ENCODE results near the gene PIP5K1B.
A peak's percentile ranks its signal among the peaks of the same experiment; 100 is the strongest.

PIP5K1B gene

GRCh38 chr9:68844631-68845612, 139.9 kb downstream of the PIP5K1B start:
- Histone ChIP-seq H2AK5ac (ENCODE audit: low read depth, low read length) (peak overlapping the region; percentile 5), H2BK12ac (ENCODE audit: low read length) (no peak overlapping the region), H3K4me3 (ENCODE audit: low read length in 2 of 2) (no peak overlapping the region), H3K14ac (ENCODE audit: low read length) (no peak overlapping the region), H3K4me2 (ENCODE audit: insufficient read depth, low read length, poor library complexity, severe bottlenecking) (no peak overlapping the region), H2AFZ (ENCODE audit: low read length) (peak overlapping the region; percentile 6), H3K23ac (ENCODE audit: low read depth, low read length, poor library complexity) (no peak overlapping the region), H3K36me3 (replicated peaks in 1 of 2; ENCODE audit: control insufficient read depth in 2 of 2, insufficient read depth in 2 of 2, low read length in 2 of 2) (peaks cover 0 to 28% of the 10 kb centered on the region in 2 donors), H2BK5ac (ENCODE audit: low read length) (no peak overlapping the region), H4K91ac (ENCODE audit: low read depth, low read length, poor library complexity) (no peak overlapping the region), H4K8ac (ENCODE audit: low read depth, low read length) (no peak overlapping the region), H2BK120ac (ENCODE audit: low read depth, low read length) (no peak overlapping the region), H3K4ac (ENCODE audit: low read length) (no peak overlapping the region), H2BK15ac (ENCODE audit: low read length) (no peak overlapping the region), H3K18ac (ENCODE audit: low read length) (no peak overlapping the region), H3K9ac (ENCODE audit: low read depth, low read length, poor library complexity) (no peak overlapping the region), H3K27ac (replicated peaks; ENCODE audit: low read length) (no peak overlapping the region), H3K4me1 (ENCODE audit: control insufficient read depth in 2 of 2, insufficient read depth in 1 of 2, low read depth in 1 of 2, low read length in 2 of 2) (no peaks in the 10 kb centered on the region), H3K79me1 (ENCODE audit: low read depth, low read length) (no peaks in the 10 kb centered on the region), H3K27me3 (ENCODE audit: control insufficient read depth in 3 of 3, insufficient read depth in 3 of 3, low read depth in 1 of 3, low read length in 3 of 3) (no peaks in the 10 kb centered on the region), H3K9me3 (replicated peaks in 1 of 2; ENCODE audit: control insufficient read depth in 2 of 2, insufficient read depth in 1 of 2, low read depth in 1 of 2, low read length in 2 of 2) (no peaks in the 10 kb centered on the region)
- no peak for DNase-seq (ENCODE audit: low spot score)
- WGBS, 2 donors (ENCODE audit: extremely low coverage in 2 of 2, insufficient read length in 2 of 2, insufficient replicate concordance in 1 of 2), result no CpG with 5 or more reads among the region's 13 CpGs

GRCh38 chr9:68847765-68848164, 142.7 kb downstream of the PIP5K1B start:
- no peak overlapping the region for H3K4ac ChIP-seq (ENCODE audit: low read length)
- no peak overlapping the region for H2BK15ac ChIP-seq (ENCODE audit: low read length)
- no peak overlapping the region for H3K4me2 ChIP-seq (ENCODE audit: insufficient read depth, low read length, poor library complexity, severe bottlenecking)
- H3K14ac ChIP-seq (ENCODE audit: low read length), result no peak overlapping the region
- no peaks in the 10 kb centered on the region for H3K4me1 ChIP-seq (ENCODE audit: control insufficient read depth in 2 of 2, insufficient read depth in 1 of 2, low read depth in 1 of 2, low read length in 2 of 2)
- H2AK5ac ChIP-seq (ENCODE audit: low read depth, low read length), result no peak overlapping the region
- no peak overlapping the region for H3K23ac ChIP-seq (ENCODE audit: low read depth, low read length, poor library complexity)
- no peaks in the 10 kb centered on the region for H3K27me3 ChIP-seq (ENCODE audit: control insufficient read depth in 3 of 3, insufficient read depth in 3 of 3, low read depth in 1 of 3, low read length in 3 of 3)
- H3K36me3 ChIP-seq (replicated peaks in 1 of 2; ENCODE audit: control insufficient read depth in 2 of 2, insufficient read depth in 2 of 2, low read length in 2 of 2), result peaks cover 0 to 26% of the 10 kb centered on the region in 2 donors
- H3K4me3 ChIP-seq (ENCODE audit: low read length in 2 of 2), result no peak overlapping the region
- H3K9me3 ChIP-seq (replicated peaks in 1 of 2; ENCODE audit: control insufficient read depth in 2 of 2, insufficient read depth in 1 of 2, low read depth in 1 of 2, low read length in 2 of 2), result no peaks in the 10 kb centered on the region
- H4K91ac ChIP-seq (ENCODE audit: low read depth, low read length, poor library complexity), result no peak overlapping the region
- H3K9ac ChIP-seq (ENCODE audit: low read depth, low read length, poor library complexity), result no peak overlapping the region
- H2AFZ ChIP-seq (ENCODE audit: low read length), result no peak overlapping the region
- H4K8ac ChIP-seq (ENCODE audit: low read depth, low read length), result no peak overlapping the region
- DNase-seq (ENCODE audit: low spot score), result no peak
- no peak overlapping the region for H2BK5ac ChIP-seq (ENCODE audit: low read length)
- no peak overlapping the region for H2BK12ac ChIP-seq (ENCODE audit: low read length)
- no peak overlapping the region for H3K18ac ChIP-seq (ENCODE audit: low read length)
- H3K79me1 ChIP-seq (ENCODE audit: low read depth, low read length), result no peaks in the 10 kb centered on the region
- no peak overlapping the region for H2BK120ac ChIP-seq (ENCODE audit: low read depth, low read length)
- no peak overlapping the region for H3K27ac ChIP-seq (replicated peaks; ENCODE audit: low read length)

GRCh38 chr9:68851657-68852056, 146.6 kb downstream of the PIP5K1B start:
- no CpG with 5 or more reads among the region's 4 CpGs for WGBS, 2 donors (ENCODE audit: extremely low coverage in 2 of 2, insufficient read length in 2 of 2, insufficient replicate concordance in 1 of 2)
- no peak overlapping the region for H3K4me3 ChIP-seq (ENCODE audit: low read length in 2 of 2)
- peaks cover 0 to 27% of the 10 kb centered on the region in 2 donors for H3K36me3 ChIP-seq (replicated peaks in 1 of 2; ENCODE audit: control insufficient read depth in 2 of 2, insufficient read depth in 2 of 2, low read length in 2 of 2)
- H3K27me3 ChIP-seq (ENCODE audit: control insufficient read depth in 3 of 3, insufficient read depth in 3 of 3, low read depth in 1 of 3, low read length in 3 of 3), result no peaks in the 10 kb centered on the region
- H4K91ac ChIP-seq (ENCODE audit: low read depth, low read length, poor library complexity), result no peak overlapping the region
- DNase-seq (ENCODE audit: low spot score), result no peak
- no peak overlapping the region for H2BK15ac ChIP-seq (ENCODE audit: low read length)
- H3K27ac ChIP-seq (replicated peaks; ENCODE audit: low read length), result no peak overlapping the region
- no peak overlapping the region for H2BK120ac ChIP-seq (ENCODE audit: low read depth, low read length)
- no peak overlapping the region for H3K9ac ChIP-seq (ENCODE audit: low read depth, low read length, poor library complexity)
- H3K79me1 ChIP-seq (ENCODE audit: low read depth, low read length), result no peaks in the 10 kb centered on the region
- no peak overlapping the region for H2AFZ ChIP-seq (ENCODE audit: low read length)
- H2BK12ac ChIP-seq (ENCODE audit: low read length), result no peak overlapping the region
- no peak overlapping the region for H3K18ac ChIP-seq (ENCODE audit: low read length)
- no peak overlapping the region for H3K4me2 ChIP-seq (ENCODE audit: insufficient read depth, low read length, poor library complexity, severe bottlenecking)
- no peak overlapping the region for H3K23ac ChIP-seq (ENCODE audit: low read depth, low read length, poor library complexity)
- no peaks in the 10 kb centered on the region for H3K4me1 ChIP-seq (ENCODE audit: control insufficient read depth in 2 of 2, insufficient read depth in 1 of 2, low read depth in 1 of 2, low read length in 2 of 2)
- H3K14ac ChIP-seq (ENCODE audit: low read length), result no peak overlapping the region
- H3K9me3 ChIP-seq (replicated peaks in 1 of 2; ENCODE audit: control insufficient read depth in 2 of 2, insufficient read depth in 1 of 2, low read depth in 1 of 2, low read length in 2 of 2), result no peaks in the 10 kb centered on the region
- no peak overlapping the region for H3K4ac ChIP-seq (ENCODE audit: low read length)
- no peak overlapping the region for H2BK5ac ChIP-seq (ENCODE audit: low read length)
- H4K8ac ChIP-seq (ENCODE audit: low read depth, low read length), result no peak overlapping the region
- H2AK5ac ChIP-seq (ENCODE audit: low read depth, low read length), result no peak overlapping the region

- Histone ChIP-seq H3K27me3 (ENCODE audit: control insufficient read depth in 3 of 3, insufficient read depth in 3 of 3, low read depth in 1 of 3, low read length in 3 of 3) (no peaks in the 10 kb centered on the region), H2BK5ac (ENCODE audit: low read length) (no peak overlapping the region), H2BK15ac (ENCODE audit: low read length) (no peak overlapping the region), H3K18ac (ENCODE audit: low read length) (no peak overlapping the region), H3K4me2 (ENCODE audit: insufficient read depth, low read length, poor library complexity, severe bottlenecking) (no peak overlapping the region), H3K9me3 (replicated peaks in 1 of 2; ENCODE audit: control insufficient read depth in 2 of 2, insufficient read depth in 1 of 2, low read depth in 1 of 2, low read length in 2 of 2) (no peaks in the 10 kb centered on the region), H3K23ac (ENCODE audit: low read depth, low read length, poor library complexity) (no peak overlapping the region), H3K36me3 (replicated peaks in 1 of 2; ENCODE audit: control insufficient read depth in 2 of 2, insufficient read depth in 2 of 2, low read length in 2 of 2) (peaks cover 0 to 34% of the 10 kb centered on the region in 2 donors), H3K14ac (ENCODE audit: low read length) (no peak overlapping the region), H3K27ac (replicated peaks; ENCODE audit: low read length) (no peak overlapping the region), H2BK120ac (ENCODE audit: low read depth, low read length) (no peak overlapping the region), H3K79me1 (ENCODE audit: low read depth, low read length) (no peaks in the 10 kb centered on the region), H4K8ac (ENCODE audit: low read depth, low read length) (no peak overlapping the region), H2AK5ac (ENCODE audit: low read depth, low read length) (peak overlapping the region; percentile 3), H3K4ac (ENCODE audit: low read length) (no peak overlapping the region), H3K4me1 (ENCODE audit: control insufficient read depth in 2 of 2, insufficient read depth in 1 of 2, low read depth in 1 of 2, low read length in 2 of 2) (no peaks in the 10 kb centered on the region), H2BK12ac (ENCODE audit: low read length) (no peak overlapping the region), H3K9ac (ENCODE audit: low read depth, low read length, poor library complexity) (no peak overlapping the region), H3K4me3 (ENCODE audit: low read length in 2 of 2) (no peak overlapping the region), H2AFZ (ENCODE audit: low read length) (no peak overlapping the region), H4K91ac (ENCODE audit: low read depth, low read length, poor library complexity) (no peak overlapping the region)
- no CpG with 5 or more reads among the region's 1 CpG for WGBS, 2 donors (ENCODE audit: extremely low coverage in 2 of 2, insufficient read length in 2 of 2, insufficient replicate concordance in 1 of 2)
- no peak for DNase-seq (ENCODE audit: low spot score)
Measured at GRCh38 chr9:68852941-68853340, 147.9 kb downstream of the PIP5K1B start.
